ENCODE measurements around the gene TEX52.
A peak's percentile ranks its signal among the peaks of the same experiment; 100 is the strongest.

TEX52 gene

DNA sequence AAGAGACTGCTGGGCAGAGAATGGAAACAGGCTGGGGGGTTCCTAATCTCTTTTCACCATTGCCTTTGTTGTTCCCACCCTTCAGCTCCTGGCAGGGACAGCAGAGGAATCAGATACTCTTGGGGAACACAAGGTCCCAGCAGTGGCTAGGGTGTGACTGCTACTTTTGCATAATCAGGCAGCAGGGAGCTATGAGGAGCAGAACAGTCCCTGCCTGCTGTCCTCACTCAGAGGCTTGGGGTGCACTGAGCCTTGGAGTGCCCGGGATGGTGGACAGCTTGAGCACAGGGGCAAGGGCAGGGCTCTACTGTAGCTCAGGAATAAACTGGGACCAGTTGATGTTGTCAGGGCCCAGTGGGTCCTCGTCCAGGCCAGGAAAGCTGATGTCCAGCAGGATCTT lies 1.5 kb upstream of the TEX52 start:
- in situ Hi-C loops (cut with MboI; ENCODE audit: low pct_unique_long_range_greater_than_20kb, low sequenced_read_pairs, unreplicated experiment), result no loop called here
- no peak for TF ChIP-seq CTCF (IDR thresholded peaks at IDR 0.05; ENCODE audit: extremely low read depth, insufficient read depth, missing control alignments)
- DNase-seq (ENCODE audit: low spot score), result no peak

DNA sequence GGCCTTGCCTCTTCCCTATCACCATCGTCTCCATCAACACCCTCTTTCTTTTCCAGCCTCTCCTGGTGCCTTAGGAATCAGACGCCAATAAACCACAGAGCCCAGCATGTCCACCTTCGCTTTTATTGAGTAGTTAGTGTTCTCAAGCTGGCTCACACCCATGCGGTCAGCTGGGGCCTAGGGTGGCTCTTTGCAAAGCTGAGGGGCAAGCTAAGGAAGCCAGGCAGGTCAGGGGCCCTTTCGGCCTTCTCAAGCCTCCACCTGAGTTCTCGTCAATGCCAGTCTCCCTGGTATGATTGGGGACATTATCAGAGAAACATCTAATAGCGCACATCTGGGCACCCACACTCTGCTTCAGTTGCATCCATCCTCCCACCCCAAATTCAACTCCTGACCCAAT lies 737 bp upstream of the TEX52 start:
- no peak for TF ChIP-seq CTCF (IDR thresholded peaks at IDR 0.05; ENCODE audit: extremely low read depth, insufficient read depth, missing control alignments)
- DNase-seq (ENCODE audit: low spot score), result no peak
- in situ Hi-C loops (cut with MboI; ENCODE audit: low pct_unique_long_range_greater_than_20kb, low sequenced_read_pairs, unreplicated experiment), result no loop called here

- TF ChIP-seq CTCF (IDR thresholded peaks at IDR 0.05; ENCODE audit: extremely low read depth, insufficient read depth, missing control alignments), result no peak
- in situ Hi-C loops (cut with MboI; ENCODE audit: low pct_unique_long_range_greater_than_20kb, low sequenced_read_pairs, unreplicated experiment), result no loop called here
These were observed 788 bp downstream of the TEX52 start for GRCh38 chr12:2856051-2856450.

GRCh38 chr12:2855546-2855945 lies 1.3 kb downstream of the TEX52 start:
- DNase-seq (ENCODE audit: low spot score), result no peak
- in situ Hi-C loops (cut with MboI; ENCODE audit: low pct_unique_long_range_greater_than_20kb, low sequenced_read_pairs, unreplicated experiment), result no loop called here
- TF ChIP-seq CTCF (IDR thresholded peaks at IDR 0.05; ENCODE audit: extremely low read depth, insufficient read depth, missing control alignments), result no peak

More at GRCh38 chr12:2856051-2856450, 788 bp downstream of the TEX52 start:
- no peak for DNase-seq (ENCODE audit: low spot score)

DNA sequence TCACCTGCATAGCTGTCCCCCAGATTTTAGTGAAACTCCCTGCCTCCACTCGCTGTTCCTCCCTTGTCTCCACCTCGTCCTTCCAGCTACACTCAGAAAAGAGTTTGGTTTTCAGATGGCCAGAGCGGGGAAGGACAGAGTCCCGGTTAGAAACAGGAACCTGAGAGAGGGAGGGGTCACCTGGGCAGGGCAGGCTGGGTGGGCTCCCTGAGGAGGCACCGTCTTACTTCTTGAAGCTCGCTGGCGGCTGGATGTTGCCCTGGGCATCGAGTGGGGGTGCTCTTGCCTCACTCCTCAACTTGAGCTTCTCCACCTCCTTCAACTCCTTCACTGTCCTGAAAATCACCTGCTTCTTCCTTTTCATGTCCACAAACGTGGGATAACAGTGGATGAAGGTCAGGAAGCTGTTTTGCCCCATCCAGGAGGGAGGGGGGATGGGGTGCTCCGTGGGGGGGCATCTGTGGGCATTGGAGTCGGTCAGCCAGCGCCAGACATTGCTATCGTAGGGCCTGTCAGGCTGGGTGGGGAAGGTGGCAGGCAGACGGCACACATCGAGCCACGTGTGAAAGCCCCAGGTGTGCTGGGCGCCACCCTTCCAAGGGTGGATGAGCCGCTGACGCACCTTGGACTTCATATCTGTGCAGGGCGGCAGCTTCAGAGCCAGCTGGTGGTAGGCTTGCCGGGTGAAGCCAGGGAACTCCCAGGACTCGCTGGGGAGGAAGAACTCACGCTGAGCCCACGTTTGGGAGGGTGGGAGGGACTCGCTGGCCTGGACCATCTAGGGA lies 2.0 kb downstream of the TEX52 start:
- no peak for DNase-seq (ENCODE audit: low spot score)
- in situ Hi-C loops (cut with MboI; ENCODE audit: low pct_unique_long_range_greater_than_20kb, low sequenced_read_pairs, unreplicated experiment), result no loop called here
- TF ChIP-seq CTCF (IDR thresholded peaks at IDR 0.05; ENCODE audit: extremely low read depth, insufficient read depth, missing control alignments), result no peak

DNA sequence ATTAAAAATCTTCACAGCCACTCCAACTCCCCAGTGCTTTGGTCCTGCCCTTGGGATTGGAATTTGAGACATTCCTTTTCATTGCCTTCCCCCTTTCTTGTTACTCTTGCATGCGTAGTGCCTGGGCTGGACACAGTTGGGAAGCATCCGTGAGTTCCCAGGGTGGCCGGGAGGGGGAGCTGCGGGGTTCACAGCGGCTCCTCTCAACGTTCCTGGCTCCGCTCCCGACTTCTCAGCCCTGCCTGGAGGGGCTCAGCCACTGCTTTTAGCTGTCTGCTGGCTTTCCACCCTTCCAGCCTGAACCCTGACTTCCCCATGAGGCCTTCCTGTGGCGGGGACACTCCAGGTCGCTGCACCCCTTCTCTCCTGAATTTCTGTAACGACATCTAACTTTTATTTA lies 3.2 kb downstream of the TEX52 start:
- peak; percentile 53 for DNase-seq (ENCODE audit: low spot score)
- in situ Hi-C loops (cut with MboI; ENCODE audit: low pct_unique_long_range_greater_than_20kb, low sequenced_read_pairs, unreplicated experiment), result no loop called here
- TF ChIP-seq CTCF (IDR thresholded peaks at IDR 0.05; ENCODE audit: extremely low read depth, insufficient read depth, missing control alignments), result peak; percentile 55

All from GM13977 (cell line).